ENCODE measurements around the gene COPS9. TPM values are rescaled to one million over a fixed set of nuclear protein-coding genes. Genes with fewer than 3 reads are reported as not detected.

COPS9 gene
- total RNA-seq, 2 experiments from 2014 or later, result 87.1 to 89.5 TPM

DNA sequence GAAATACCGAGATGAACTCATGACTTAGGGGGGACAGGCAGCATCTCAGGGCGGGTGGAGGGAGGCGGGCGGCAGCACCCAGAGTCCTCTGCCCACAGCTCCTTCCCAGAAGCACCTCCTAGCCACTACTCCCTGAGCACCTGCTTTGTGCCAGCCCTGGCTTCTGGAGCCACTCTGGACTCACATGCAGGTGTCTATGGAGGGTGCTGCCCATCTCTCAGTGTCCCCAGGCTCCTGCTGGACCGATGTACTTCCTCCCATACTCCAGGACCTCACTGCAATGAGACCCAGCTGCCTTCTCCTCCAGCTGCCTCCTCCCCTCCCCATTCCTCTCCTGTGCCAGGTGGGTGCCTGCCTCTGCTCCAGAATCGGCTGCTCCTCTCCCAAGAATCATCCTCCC is 26.4 kb upstream of the COPS9 start:
- H3K4me1 Mint-ChIP-seq, result no peaks in the 10 kb centered on the region
- H3K27me3 Mint-ChIP-seq, result no peaks in the 10 kb centered on the region
- H3K36me3 Mint-ChIP-seq, result no peaks in the 10 kb centered on the region
- ATAC-seq (ENCODE audit: low read depth) (no peak), DNase-seq (no peak)
- no peak overlapping the region for H3K4me3 Mint-ChIP-seq
- POLR2A ChIA-PET, result no interaction called here
- peaks cover 9% of the 10 kb centered on the region for H3K9me3 Mint-ChIP-seq
- no peak overlapping the region for H3K27ac Mint-ChIP-seq

GRCh38 chr2:240162032-240162431 is 25.9 kb upstream of the COPS9 start:
- ATAC-seq (ENCODE audit: low read depth), result no peak
- POLR2A ChIA-PET, result no interaction called here
- H3K36me3 Mint-ChIP-seq, result no peaks in the 10 kb centered on the region
- H3K4me3 Mint-ChIP-seq, result no peak overlapping the region
- DNase-seq, result no peak
- H3K4me1 Mint-ChIP-seq, result no peaks in the 10 kb centered on the region
- H3K9me3 Mint-ChIP-seq, result peaks cover 9% of the 10 kb centered on the region
- H3K27ac Mint-ChIP-seq, result no peak overlapping the region
- no peaks in the 10 kb centered on the region for H3K27me3 Mint-ChIP-seq

DNA sequence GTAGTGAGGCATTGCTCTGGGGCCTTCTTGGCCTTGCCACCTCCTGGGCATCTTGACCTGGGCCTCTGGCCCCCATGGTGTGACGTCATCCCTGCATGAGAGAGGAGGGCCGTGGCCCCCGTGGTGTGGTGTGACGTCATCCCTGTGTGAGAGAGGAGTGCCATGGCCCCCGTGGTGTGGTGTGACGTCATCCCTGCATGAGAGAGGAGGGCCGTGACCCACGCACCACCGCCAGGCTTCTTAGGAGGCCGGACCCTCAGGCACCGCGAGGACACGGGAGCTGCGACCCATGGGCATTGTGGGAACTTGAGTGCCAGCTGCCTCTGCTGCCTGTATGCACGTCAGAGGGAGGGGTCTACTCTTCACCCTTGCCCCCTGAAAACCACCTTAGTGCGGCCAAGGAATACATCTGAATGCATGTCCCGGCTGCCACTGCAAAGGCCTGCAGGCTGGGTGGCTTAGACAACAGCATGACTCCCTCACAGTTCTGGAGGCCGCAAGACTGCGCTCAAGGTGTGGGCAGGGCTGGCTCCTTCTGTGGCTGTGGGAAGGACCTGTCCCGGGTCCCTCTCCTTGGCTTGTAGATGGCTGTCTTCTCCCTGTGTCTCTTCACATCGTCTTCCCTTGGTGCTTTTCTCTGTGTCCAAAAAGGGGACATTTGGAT is 25.1 kb upstream of the COPS9 start:
- Mint-ChIP-seq H3K27ac (no peak overlapping the region), H3K4me3 (no peak overlapping the region), H3K4me1 (no peaks in the 10 kb centered on the region), H3K27me3 (no peaks in the 10 kb centered on the region), H3K9me3 (peaks cover 9% of the 10 kb centered on the region), H3K36me3 (no peaks in the 10 kb centered on the region)
- POLR2A ChIA-PET, result no interaction called here
- DNase-seq (no peak), ATAC-seq (ENCODE audit: low read depth) (no peak)

GRCh38 chr2:240160291-240161086 is 24.4 kb upstream of the COPS9 start:
- Mint-ChIP-seq H3K36me3 (no peaks in the 10 kb centered on the region), H3K9me3 (peaks cover 8% of the 10 kb centered on the region), H3K4me1 (no peaks in the 10 kb centered on the region), H3K27me3 (no peaks in the 10 kb centered on the region), H3K4me3 (no peak overlapping the region), H3K27ac (no peak overlapping the region)
- POLR2A ChIA-PET, result no interaction called here
- no peak for ATAC-seq (ENCODE audit: low read depth)
- DNase-seq, result peak; percentile 14

GRCh38 chr2:240159251-240159839 is 23.2 kb upstream of the COPS9 start:
- no peaks in the 10 kb centered on the region for H3K27me3 Mint-ChIP-seq
- no peak overlapping the region for H3K4me3 Mint-ChIP-seq

GRCh38 chr2:240157147-240157470 is 21.0 kb upstream of the COPS9 start:
- Mint-ChIP-seq H3K27me3 (peaks cover 2% of the 10 kb centered on the region), H3K9me3 (no peaks in the 10 kb centered on the region), H3K27ac (no peak overlapping the region), H3K4me1 (no peaks in the 10 kb centered on the region), H3K36me3 (no peaks in the 10 kb centered on the region), H3K4me3 (no peak overlapping the region)
- ATAC-seq (ENCODE audit: low read depth) (no peak), DNase-seq (no peak)
- POLR2A ChIA-PET, result no interaction called here

More at GRCh38 chr2:240159251-240159839, 23.2 kb upstream of the COPS9 start:
- DNase-seq, result no peak
- Mint-ChIP-seq H3K36me3 (no peaks in the 10 kb centered on the region), H3K27ac (no peak overlapping the region), H3K4me1 (no peaks in the 10 kb centered on the region), H3K9me3 (peaks cover 6% of the 10 kb centered on the region)
- POLR2A ChIA-PET, result no interaction called here
- no peak for ATAC-seq (ENCODE audit: low read depth)

DNA sequence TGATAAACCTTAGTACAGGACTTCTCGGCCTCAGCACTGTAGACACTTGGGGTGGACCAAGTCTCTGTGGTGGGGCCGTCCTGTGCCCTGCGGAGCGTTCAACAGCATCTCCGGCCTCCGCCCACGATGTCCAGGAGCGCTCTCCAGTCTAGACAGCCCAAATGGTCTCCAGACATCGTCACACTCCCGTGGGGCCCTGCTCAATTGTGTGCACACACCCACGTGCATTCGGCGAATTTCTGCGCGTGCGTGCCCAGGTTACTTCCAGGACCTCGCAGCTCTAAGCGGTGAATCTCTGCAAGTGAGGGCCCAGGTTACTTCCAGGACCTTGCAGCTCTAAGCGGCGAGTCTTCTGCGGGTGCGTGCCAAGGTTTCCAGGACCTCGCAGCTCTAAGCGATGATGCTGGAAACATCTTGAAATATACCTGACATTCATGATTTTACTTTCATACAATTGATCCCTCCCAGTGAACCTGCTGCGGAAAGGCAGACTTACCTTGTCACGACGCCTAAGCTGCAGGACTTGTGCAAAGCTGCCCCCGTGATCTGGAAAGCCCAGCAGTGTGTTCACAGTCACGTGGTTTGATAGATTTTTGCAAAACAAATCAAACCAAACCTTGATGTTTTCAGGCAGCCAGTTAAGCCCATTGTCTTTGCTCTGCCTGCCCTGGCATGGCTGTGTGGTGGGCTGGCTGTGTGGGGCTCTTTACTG is 20.5 kb upstream of the COPS9 start:
- H3K4me3 Mint-ChIP-seq, result no peak overlapping the region
- no peak overlapping the region for H3K27ac Mint-ChIP-seq
- POLR2A ChIA-PET, result no interaction called here
- H3K4me1 Mint-ChIP-seq, result no peaks in the 10 kb centered on the region
- H3K36me3 Mint-ChIP-seq, result no peaks in the 10 kb centered on the region
- H3K27me3 Mint-ChIP-seq, result peaks cover 2% of the 10 kb centered on the region
- ATAC-seq (ENCODE audit: low read depth) (no peak), DNase-seq (no peak)
- no peaks in the 10 kb centered on the region for H3K9me3 Mint-ChIP-seq

GRCh38 chr2:240155745-240156390 is 19.8 kb upstream of the COPS9 start:
- Mint-ChIP-seq H3K9me3 (no peaks in the 10 kb centered on the region), H3K4me3 (no peak overlapping the region), H3K36me3 (no peaks in the 10 kb centered on the region), H3K27ac (no peak overlapping the region), H3K4me1 (no peaks in the 10 kb centered on the region), H3K27me3 (peaks cover 2% of the 10 kb centered on the region)
- POLR2A ChIA-PET, result no interaction called here
- DNase-seq (no peak), ATAC-seq (ENCODE audit: low read depth) (no peak)

DNA sequence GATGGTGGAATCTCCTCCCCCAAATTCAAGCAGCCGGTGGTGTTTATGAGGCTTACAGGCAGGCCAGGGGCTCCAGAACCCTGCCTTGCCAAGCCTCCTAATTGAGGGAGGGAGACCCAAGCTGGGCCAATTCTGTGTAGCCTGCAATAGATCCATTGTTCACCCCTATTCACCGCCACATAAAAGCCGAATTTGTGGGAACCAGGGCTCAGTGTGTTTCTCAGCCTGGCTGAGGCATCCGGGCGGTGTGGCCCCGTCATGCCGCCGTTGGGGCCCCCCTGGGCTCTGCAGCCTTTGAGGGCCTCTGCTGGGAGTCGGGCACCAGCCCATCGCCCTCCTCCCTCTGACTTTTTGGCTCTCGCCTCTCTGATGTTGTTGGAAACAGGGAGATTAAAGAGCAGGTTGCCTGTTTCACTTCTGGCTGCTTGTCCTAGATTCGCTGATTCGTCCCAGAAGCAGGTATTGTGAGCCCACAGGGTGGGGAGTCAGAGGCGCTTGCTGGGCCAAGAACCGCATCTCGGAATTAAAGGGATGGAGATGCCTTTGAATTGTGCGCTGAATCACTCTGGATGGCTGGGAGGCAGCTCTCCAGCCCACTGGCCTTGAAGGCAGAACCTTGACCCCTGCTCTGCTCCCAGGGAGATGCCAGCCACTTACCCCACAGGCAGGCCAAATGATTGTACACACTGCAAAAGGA is 19.1 kb upstream of the COPS9 start:
- no peak overlapping the region for H3K4me3 Mint-ChIP-seq
- DNase-seq, result no peak
- H3K9me3 Mint-ChIP-seq, result no peaks in the 10 kb centered on the region
- H3K36me3 Mint-ChIP-seq, result no peaks in the 10 kb centered on the region
- no peak overlapping the region for H3K27ac Mint-ChIP-seq
- H3K27me3 Mint-ChIP-seq, result peaks cover 2% of the 10 kb centered on the region
- POLR2A ChIA-PET, result no interaction called here
- H3K4me1 Mint-ChIP-seq, result no peaks in the 10 kb centered on the region
- no peak for ATAC-seq (ENCODE audit: low read depth)

GRCh38 chr2:240154606-240155005 is 18.5 kb upstream of the COPS9 start:
- Mint-ChIP-seq H3K27ac (no peak overlapping the region), H3K9me3 (no peaks in the 10 kb centered on the region), H3K36me3 (no peaks in the 10 kb centered on the region), H3K4me3 (no peak overlapping the region), H3K4me1 (no peaks in the 10 kb centered on the region), H3K27me3 (peaks cover 2% of the 10 kb centered on the region)
- ATAC-seq (ENCODE audit: low read depth) (no peak), DNase-seq (no peak)
- POLR2A ChIA-PET, result no interaction called here

- POLR2A ChIA-PET, result no interaction called here
- no peak overlapping the region for H3K27ac Mint-ChIP-seq
- no peak for DNase-seq
These were observed 17.3 kb upstream of the COPS9 start for GRCh38 chr2:240153418-240153817.

DNA sequence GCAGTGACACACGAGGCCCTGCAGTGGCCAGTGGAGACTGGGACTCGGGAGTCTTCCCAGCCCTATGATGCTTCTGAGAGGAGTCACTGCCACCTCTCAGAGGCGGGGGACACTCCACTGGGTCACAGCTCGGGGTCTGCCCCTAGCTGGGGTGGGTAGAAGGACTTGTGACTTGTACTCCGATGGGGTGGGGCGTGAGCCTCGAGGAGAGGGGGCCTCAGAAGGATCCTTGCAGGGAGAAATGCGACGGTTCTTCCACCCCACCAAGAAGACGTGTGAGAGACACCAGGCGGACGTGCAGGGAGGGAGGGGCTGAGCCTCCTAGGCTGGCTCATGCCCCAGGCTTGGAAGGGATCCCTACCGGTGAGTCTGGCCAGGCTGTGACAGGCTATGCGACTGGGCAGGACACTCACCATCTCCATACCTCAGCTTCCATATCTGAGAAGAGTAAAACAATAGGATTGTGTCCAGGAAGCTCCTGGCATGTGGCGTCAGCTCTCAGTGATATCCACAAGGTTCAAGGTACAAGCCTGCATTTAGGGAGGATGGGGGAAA is 15.4 kb upstream of the COPS9 start:
- Mint-ChIP-seq H3K36me3 (peaks cover 1% of the 10 kb centered on the region), H3K27me3 (peaks cover 2% of the 10 kb centered on the region), H3K27ac (no peak overlapping the region), H3K4me1 (peaks cover 2% of the 10 kb centered on the region), H3K9me3 (peaks cover 8% of the 10 kb centered on the region), H3K4me3 (no peak overlapping the region)
- POLR2A ChIA-PET, result no interaction called here
- ATAC-seq (ENCODE audit: low read depth) (no peak), DNase-seq (no peak)

More at GRCh38 chr2:240153418-240153817, 17.3 kb upstream of the COPS9 start:
- Mint-ChIP-seq H3K36me3 (no peaks in the 10 kb centered on the region), H3K4me1 (no peaks in the 10 kb centered on the region), H3K9me3 (no peaks in the 10 kb centered on the region), H3K27me3 (peaks cover 2% of the 10 kb centered on the region), H3K4me3 (no peak overlapping the region)
- no peak for ATAC-seq (ENCODE audit: low read depth)
